HCT116 (cell line): ENCODE data around the gene OR4F6. TPM values are rescaled to one million over a fixed set of nuclear protein-coding genes. Genes with fewer than 3 reads are reported as not detected.

Experiments used
- ATAC-seq: fragments of 200-7000 bp; cut with Tn5 transposase; 2 replicates; pipeline ENCODE4 v1.9.1; 2020; ENCODE audit warnings: mild to moderate bottlenecking, moderate library complexity
- BruUV-seq: library from RNA; stranded (reverse); fragments of 400-500 nt; replicated peaks from 2 replicates; lab custom pipeline; 2021; lab: Mats Ljungman, UMichigan
- CTCF ChIA-PET: fragments of 300-600 bp; sonication (Branson Sonifier 250); formaldehyde crosslinking; loops from one replicate; lab custom pipeline; 2021; ENCODE audit warnings: antibody characterized with exemption; lab: Charles Lee
- POLR2A ChIA-PET: fragments of 300-600, 350-600 bp; sonication (Branson Sonifier 250); formaldehyde crosslinking; loops from one replicate; lab custom pipeline; 2021; ENCODE audit warnings: antibody characterized with exemption; lab: Charles Lee
- RAD21 ChIA-PET, 2 experiments: fragments of 300-600 bp; sonication (Branson Sonifier 250); formaldehyde crosslinking; loops; one replicate each; lab custom pipeline; 2023; ENCODE audit warnings: low total read pairs in 2 of 2; ENCODE audit not compliant: uncharacterized antibody in 2 of 2, unreplicated experiment in 2 of 2, low non-redundant PET in 1 of 2; lab: Charles Lee
- DNase-seq: peaks from one replicate; pipeline ENCODE4 v3.0.0-alpha.2; 2010; ENCODE audit warnings: low read depth, low spot score
- H2AFZ ChIP-seq: fragments of 200-600 bp; shearing (Covaris generic), sonication (generic); 2 replicates; pipeline ENCODE4 v1.6.1; 2017; ENCODE audit warnings: low read depth, mixed run types, mixed read lengths, antibody characterized with exemption, low read length; ENCODE audit not compliant: poor library complexity, severe bottlenecking
- H3K27ac ChIP-seq: 2 replicates; pipeline ENCODE4 v1.5.1; 2012; ENCODE audit warnings: low read depth, low read length
- H3K27me3 ChIP-seq: fragments of 200-600 bp; sonication (generic); 2 replicates; pipeline ENCODE4 v1.6.1; 2016; ENCODE audit warnings: mixed run types, low read length, mixed read lengths; ENCODE audit not compliant: insufficient read depth
- H3K36me3 ChIP-seq, 2 experiments: fragments of 200-500 bp in 1 of 2; fragments of 200-600 bp in 1 of 2; sonication (Bioruptor generic) in 1 of 2; sonication (generic) in 1 of 2; 2 replicates each; pipeline versions ENCODE4 v1.5.1 to v1.6.1; 2014 to 2016; ENCODE audit warnings: low read length in 2 of 2, inconsistent platforms in 1 of 2, mixed read lengths in 1 of 2, mixed run types in 1 of 2; ENCODE audit not compliant: insufficient read depth in 2 of 2, control insufficient read depth in 1 of 2
- H3K4me1 ChIP-seq, 2 experiments: fragments of 200-600 bp in 1 of 2; sonication (generic) in 1 of 2; 2 replicates each; pipeline versions ENCODE4 v1.5.1 to v1.6.1; 2012 to 2017; ENCODE audit warnings: low read length in 2 of 2, inconsistent platforms in 1 of 2, mild to moderate bottlenecking in 1 of 2, mixed read lengths in 1 of 2, mixed run types in 1 of 2, moderate library complexity in 1 of 2; ENCODE audit not compliant: insufficient read depth in 2 of 2, control insufficient read depth in 1 of 2
- H3K4me2 ChIP-seq: fragments of 200-600 bp; sonication (generic); 2 replicates; pipeline ENCODE4 v1.6.1; 2017; ENCODE audit warnings: mixed run types, low read length, mixed read lengths
- H3K4me3 ChIP-seq, 2 experiments: fragments of 200-600 bp in 1 of 2; sonication (generic) in 1 of 2; replicated peaks in 1 of 2; 2 replicates each; pipeline ENCODE4 v1.5.1; 2011 to 2016; ENCODE audit warnings: low read length in 2 of 2, control low read depth in 1 of 2, low read depth in 1 of 2, mild to moderate bottlenecking in 1 of 2, mixed read lengths in 1 of 2, mixed run types in 1 of 2
- H3K79me2 ChIP-seq: fragments of 200-600 bp; sonication (generic); 2 replicates; pipeline ENCODE4 v1.6.1; 2017; ENCODE audit warnings: mild to moderate bottlenecking, mixed run types, low read length, moderate library complexity, mixed read lengths; ENCODE audit not compliant: insufficient read depth
- H3K9ac ChIP-seq: fragments of 200-600 bp; sonication (generic); 2 replicates; pipeline ENCODE4 v1.6.1; 2016; ENCODE audit warnings: low read length, mixed read lengths
- H3K9me2 ChIP-seq: fragments of 200-600 bp; sonication (generic), shearing (Covaris generic); 2 replicates; pipeline ENCODE4 v1.6.1; 2017; ENCODE audit warnings: mixed run types, mild to moderate bottlenecking, moderate library complexity; ENCODE audit not compliant: insufficient read depth
- H3K9me3 ChIP-seq, 2 experiments: fragments of 200-500 bp in 1 of 2; fragments of 200-600 bp in 1 of 2; sonication (Bioruptor generic) in 1 of 2; sonication (generic) in 1 of 2; 2 replicates each; pipeline ENCODE4 v1.6.1; 2014 to 2017; ENCODE audit warnings: low read length in 2 of 2, mixed read lengths in 2 of 2, inconsistent platforms in 1 of 2, low read depth in 1 of 2, mild to moderate bottlenecking in 1 of 2, mixed run types in 1 of 2, moderate library complexity in 1 of 2; ENCODE audit not compliant: control insufficient read depth in 1 of 2, insufficient read depth in 1 of 2
- H4K20me1 ChIP-seq: fragments of 200-600 bp; sonication (generic), shearing (Covaris generic); 2 replicates; pipeline ENCODE4 v1.6.1; 2017; ENCODE audit warnings: mixed run types, mild to moderate bottlenecking, moderate library complexity; ENCODE audit not compliant: insufficient read depth
- JUND ChIP-seq: IDR thresholded peaks from 2 replicates; pipeline ENCODE4 v1.6.1; 2012
- SP1 ChIP-seq: IDR thresholded peaks from 2 replicates; pipeline ENCODE4 v1.6.1; 2012; ENCODE audit warnings: low read depth
- TCF7L2 ChIP-seq: IDR thresholded peaks from 2 replicates; pipeline ENCODE4 v1.7.0; 2011; ENCODE audit warnings: borderline replicate concordance, inconsistent platforms; ENCODE audit not compliant: insufficient read depth, insufficient read length; ENCODE audit errors: extremely low read depth
- ZBTB33 ChIP-seq: IDR thresholded peaks from 2 replicates; pipeline ENCODE4 v1.6.1; 2011; ENCODE audit warnings: mild to moderate bottlenecking, low read length, moderate library complexity; ENCODE audit not compliant: insufficient replicate concordance; ENCODE audit errors: extremely low read depth
- intact Hi-C: fragments of 100-400 bp; cut with micrococcal nuclease; formaldehyde crosslinking; loops from 2 replicates; pipeline ENCODE4 v1.10.0; 2022
- total RNA-seq: library from RNA; stranded (reverse); gene quantifications from one replicate; pipeline ENCODE4 v1.2.1, GENCODE V29; 2021; ENCODE audit not compliant: unreplicated experiment
- TF ChIP-seq, protein P1 (sequence below): IDR thresholded peaks from 2 replicates; pipeline ENCODE4 v1.6.1; 2012; ENCODE audit warnings: low read depth

OR4F6 gene
- total RNA-seq, 1 experiment from 2014 or later = not detected

GRCh38 chr15:101795455-101795854 lies 7.9 kb upstream of the OR4F6 start:
- intact Hi-C loops = no loop called here
- BruUV-seq = no TSS peak
- no peak for DNase-seq

GRCh38 chr15:101799665-101800064 lies 3.6 kb upstream of the OR4F6 start:
- Histone ChIP-seq H3K9ac (no peak overlapping the region), H3K9me2 (no peaks in the 10 kb centered on the region), H3K9me3 (no peaks in the 10 kb centered on the region), H4K20me1 (no peaks in the 10 kb centered on the region), H3K4me3 (no peak overlapping the region), H3K79me2 (no peaks in the 10 kb centered on the region), H2AFZ (no peak overlapping the region), H3K4me2 (no peak overlapping the region), H3K27me3 (peaks cover 42% of the 10 kb centered on the region), H3K4me1 (no peaks in the 10 kb centered on the region), H3K36me3 (no peaks in the 10 kb centered on the region), H3K27ac (no peak overlapping the region)
- no TSS peak for BruUV-seq
- ChIA-PET RAD21 (no interaction called here), POLR2A (no interaction called here), CTCF (no interaction called here)
- ATAC-seq = no peak
- intact Hi-C loops = no loop called here
- DNase-seq = no peak
- TF ChIP-seq JUND = no peak
- TF ChIP-seq ZBTB33 = no peak
- TF ChIP-seq, all 23 proteins: peak for 0

More at GRCh38 chr15:101795455-101795854, 7.9 kb upstream of the OR4F6 start:
- ChIA-PET POLR2A (no interaction called here), RAD21 (no interaction called here), CTCF (no interaction called here)
- no peaks in the 10 kb centered on the region for H3K79me2 ChIP-seq
- ATAC-seq = no peak
- H3K27me3 ChIP-seq = peaks cover 37% of the 10 kb centered on the region
- H3K4me2 ChIP-seq = no peak overlapping the region
- H3K4me1 ChIP-seq = no peaks in the 10 kb centered on the region
- H3K9me3 ChIP-seq = no peaks in the 10 kb centered on the region
- H4K20me1 ChIP-seq = no peaks in the 10 kb centered on the region
- no peak overlapping the region for H3K4me3 ChIP-seq
- no peak overlapping the region for H2AFZ ChIP-seq
- H3K36me3 ChIP-seq = no peaks in the 10 kb centered on the region
- TF ChIP-seq, protein P1, sequence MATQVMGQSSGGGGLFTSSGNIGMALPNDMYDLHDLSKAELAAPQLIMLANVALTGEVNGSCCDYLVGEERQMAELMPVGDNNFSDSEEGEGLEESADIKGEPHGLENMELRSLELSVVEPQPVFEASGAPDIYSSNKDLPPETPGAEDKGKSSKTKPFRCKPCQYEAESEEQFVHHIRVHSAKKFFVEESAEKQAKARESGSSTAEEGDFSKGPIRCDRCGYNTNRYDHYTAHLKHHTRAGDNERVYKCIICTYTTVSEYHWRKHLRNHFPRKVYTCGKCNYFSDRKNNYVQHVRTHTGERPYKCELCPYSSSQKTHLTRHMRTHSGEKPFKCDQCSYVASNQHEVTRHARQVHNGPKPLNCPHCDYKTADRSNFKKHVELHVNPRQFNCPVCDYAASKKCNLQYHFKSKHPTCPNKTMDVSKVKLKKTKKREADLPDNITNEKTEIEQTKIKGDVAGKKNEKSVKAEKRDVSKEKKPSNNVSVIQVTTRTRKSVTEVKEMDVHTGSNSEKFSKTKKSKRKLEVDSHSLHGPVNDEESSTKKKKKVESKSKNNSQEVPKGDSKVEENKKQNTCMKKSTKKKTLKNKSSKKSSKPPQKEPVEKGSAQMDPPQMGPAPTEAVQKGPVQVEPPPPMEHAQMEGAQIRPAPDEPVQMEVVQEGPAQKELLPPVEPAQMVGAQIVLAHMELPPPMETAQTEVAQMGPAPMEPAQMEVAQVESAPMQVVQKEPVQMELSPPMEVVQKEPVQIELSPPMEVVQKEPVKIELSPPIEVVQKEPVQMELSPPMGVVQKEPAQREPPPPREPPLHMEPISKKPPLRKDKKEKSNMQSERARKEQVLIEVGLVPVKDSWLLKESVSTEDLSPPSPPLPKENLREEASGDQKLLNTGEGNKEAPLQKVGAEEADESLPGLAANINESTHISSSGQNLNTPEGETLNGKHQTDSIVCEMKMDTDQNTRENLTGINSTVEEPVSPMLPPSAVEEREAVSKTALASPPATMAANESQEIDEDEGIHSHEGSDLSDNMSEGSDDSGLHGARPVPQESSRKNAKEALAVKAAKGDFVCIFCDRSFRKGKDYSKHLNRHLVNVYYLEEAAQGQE = no peak
- no peak for TF ChIP-seq SP1
- no peak for TF ChIP-seq TCF7L2
- no peaks in the 10 kb centered on the region for H3K9me2 ChIP-seq
- H3K27ac ChIP-seq = no peak overlapping the region
- H3K9ac ChIP-seq = no peak overlapping the region
